ENCODE data around the gene MAP4. TPM values are rescaled to one million over a fixed set of nuclear protein-coding genes. Genes with fewer than 3 reads are reported as not detected.
A peak's percentile ranks its signal among the peaks of the same experiment; 100 is the strongest.

MAP4 gene
- total and polyA plus RNA-seq, 2 of the 13 experiments (the other 11 are each of a cell fraction or from before 2014, with no cell fraction given): 33.1 to 38.7 TPM

DNA sequence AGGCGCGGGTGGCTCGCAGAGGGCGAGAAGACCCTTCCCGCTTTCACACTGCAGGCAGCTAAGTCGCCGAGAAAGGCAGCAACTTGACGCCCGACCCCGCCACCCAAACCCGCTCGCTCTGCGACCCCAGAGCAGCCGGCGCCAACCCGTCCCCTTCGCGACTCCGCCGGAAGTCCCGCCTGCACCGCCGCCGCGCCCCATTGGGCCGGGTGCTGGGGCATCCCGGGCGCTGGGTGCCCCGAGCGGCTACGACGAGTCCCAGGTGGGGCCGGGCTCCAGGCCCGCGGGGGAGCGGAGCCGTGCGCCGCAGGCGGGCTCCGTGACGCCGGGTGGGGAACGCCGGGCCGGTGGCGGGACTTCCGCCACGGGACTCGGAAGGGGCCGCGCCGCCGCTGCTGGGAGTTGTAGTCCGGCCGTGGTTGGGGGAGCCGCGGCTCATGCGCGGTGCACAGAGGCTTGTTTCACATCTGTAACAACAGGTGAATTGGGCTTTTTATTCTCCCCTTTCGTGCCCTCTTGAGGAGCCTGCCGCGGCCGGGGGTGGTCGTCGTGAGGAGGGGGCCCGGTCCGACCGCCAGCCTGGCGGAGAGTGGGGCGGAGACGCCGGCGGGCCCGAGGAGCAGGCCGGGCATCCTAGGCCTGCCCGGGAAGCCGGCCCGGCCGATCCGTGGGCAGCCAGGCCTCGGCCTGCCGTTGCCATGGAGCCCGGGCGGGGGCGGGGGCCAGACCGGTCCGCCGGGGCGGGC, 213.3 kb downstream of the MAP4 start, which contains the start of gene DHX30 (continued):
- TF ChIP-seq, protein P1, sequence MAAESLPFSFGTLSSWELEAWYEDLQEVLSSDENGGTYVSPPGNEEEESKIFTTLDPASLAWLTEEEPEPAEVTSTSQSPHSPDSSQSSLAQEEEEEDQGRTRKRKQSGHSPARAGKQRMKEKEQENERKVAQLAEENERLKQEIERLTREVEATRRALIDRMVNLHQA (CRISPR knock-in tag; IDR thresholded peaks at IDR 0.05): no peak
- TF ChIP-seq ZC3H13 (CRISPR knock-in tag; IDR thresholded peaks at IDR 0.05): no peak
- TF ChIP-seq, protein P2, sequence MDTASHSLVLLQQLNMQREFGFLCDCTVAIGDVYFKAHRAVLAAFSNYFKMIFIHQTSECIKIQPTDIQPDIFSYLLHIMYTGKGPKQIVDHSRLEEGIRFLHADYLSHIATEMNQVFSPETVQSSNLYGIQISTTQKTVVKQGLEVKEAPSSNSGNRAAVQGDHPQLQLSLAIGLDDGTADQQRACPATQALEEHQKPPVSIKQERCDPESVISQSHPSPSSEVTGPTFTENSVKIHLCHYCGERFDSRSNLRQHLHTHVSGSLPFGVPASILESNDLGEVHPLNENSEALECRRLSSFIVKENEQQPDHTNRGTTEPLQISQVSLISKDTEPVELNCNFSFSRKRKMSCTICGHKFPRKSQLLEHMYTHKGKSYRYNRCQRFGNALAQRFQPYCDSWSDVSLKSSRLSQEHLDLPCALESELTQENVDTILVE (CRISPR knock-in tag; IDR thresholded peaks at IDR 0.05): peak; percentile 95; the same call in 1 of the 2 replicates
- TF ChIP-seq, protein P3, sequence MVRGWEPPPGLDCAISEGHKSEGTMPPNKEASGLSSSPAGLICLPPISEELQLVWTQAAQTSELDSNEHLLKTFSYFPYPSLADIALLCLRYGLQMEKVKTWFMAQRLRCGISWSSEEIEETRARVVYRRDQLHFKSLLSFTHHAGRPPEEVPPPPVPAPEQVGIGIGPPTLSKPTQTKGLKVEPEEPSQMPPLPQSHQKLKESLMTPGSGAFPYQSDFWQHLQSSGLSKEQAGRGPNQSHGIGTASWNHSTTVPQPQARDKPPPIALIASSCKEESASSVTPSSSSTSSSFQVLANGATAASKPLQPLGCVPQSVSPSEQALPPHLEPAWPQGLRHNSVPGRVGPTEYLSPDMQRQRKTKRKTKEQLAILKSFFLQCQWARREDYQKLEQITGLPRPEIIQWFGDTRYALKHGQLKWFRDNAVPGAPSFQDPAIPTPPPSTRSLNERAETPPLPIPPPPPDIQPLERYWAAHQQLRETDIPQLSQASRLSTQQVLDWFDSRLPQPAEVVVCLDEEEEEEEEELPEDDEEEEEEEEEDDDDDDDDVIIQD (CRISPR knock-in tag; IDR thresholded peaks at IDR 0.05; ENCODE audit: low read depth): no peak
- TF ChIP-seq, protein P4, sequence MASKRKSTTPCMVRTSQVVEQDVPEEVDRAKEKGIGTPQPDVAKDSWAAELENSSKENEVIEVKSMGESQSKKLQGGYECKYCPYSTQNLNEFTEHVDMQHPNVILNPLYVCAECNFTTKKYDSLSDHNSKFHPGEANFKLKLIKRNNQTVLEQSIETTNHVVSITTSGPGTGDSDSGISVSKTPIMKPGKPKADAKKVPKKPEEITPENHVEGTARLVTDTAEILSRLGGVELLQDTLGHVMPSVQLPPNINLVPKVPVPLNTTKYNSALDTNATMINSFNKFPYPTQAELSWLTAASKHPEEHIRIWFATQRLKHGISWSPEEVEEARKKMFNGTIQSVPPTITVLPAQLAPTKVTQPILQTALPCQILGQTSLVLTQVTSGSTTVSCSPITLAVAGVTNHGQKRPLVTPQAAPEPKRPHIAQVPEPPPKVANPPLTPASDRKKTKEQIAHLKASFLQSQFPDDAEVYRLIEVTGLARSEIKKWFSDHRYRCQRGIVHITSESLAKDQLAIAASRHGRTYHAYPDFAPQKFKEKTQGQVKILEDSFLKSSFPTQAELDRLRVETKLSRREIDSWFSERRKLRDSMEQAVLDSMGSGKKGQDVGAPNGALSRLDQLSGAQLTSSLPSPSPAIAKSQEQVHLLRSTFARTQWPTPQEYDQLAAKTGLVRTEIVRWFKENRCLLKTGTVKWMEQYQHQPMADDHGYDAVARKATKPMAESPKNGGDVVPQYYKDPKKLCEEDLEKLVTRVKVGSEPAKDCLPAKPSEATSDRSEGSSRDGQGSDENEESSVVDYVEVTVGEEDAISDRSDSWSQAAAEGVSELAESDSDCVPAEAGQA (IDR thresholded peaks at IDR 0.05; ENCODE audit: low read depth): no peak
- TF ChIP-seq, protein P4 (CRISPR knock-in tag; IDR thresholded peaks at IDR 0.05; ENCODE audit: borderline replicate concordance): no peak
- TF ChIP-seq HNRNPL (IDR thresholded peaks at IDR 0.05; ENCODE audit: low read depth, low read length): no peak
- peak; percentile 55 for TF ChIP-seq ZNF776 (CRISPR knock-in tag; IDR thresholded peaks at IDR 0.05)
- no peak for TF ChIP-seq ZSCAN30 (CRISPR knock-in tag; IDR thresholded peaks at IDR 0.05)
- TF ChIP-seq ZNF879 (CRISPR knock-in tag; IDR thresholded peaks at IDR 0.05): no peak
- no peak for TF ChIP-seq KDM3A (CRISPR knock-in tag; IDR thresholded peaks at IDR 0.05; ENCODE audit: low read depth)
- TF ChIP-seq BHLHE40 (IDR thresholded peaks at IDR 0.05; ENCODE audit: low read length): no peak
- TF ChIP-seq ZNF546 (CRISPR knock-in tag; conservative IDR thresholded peaks at IDR 0.05): peak; percentile 35; the same call in 1 of the 2 replicates
- no peak for TF ChIP-seq ZFYVE20 (CRISPR knock-in tag; IDR thresholded peaks at IDR 0.05; ENCODE audit: borderline replicate concordance, low read depth)
- TF ChIP-seq ZFP37 (CRISPR knock-in tag; IDR thresholded peaks at IDR 0.05; ENCODE audit: borderline replicate concordance): no peak
- no peak for TF ChIP-seq ZNF205 (CRISPR knock-in tag; IDR thresholded peaks at IDR 0.05)
- TF ChIP-seq FOXA1 (IDR thresholded peaks at IDR 0.05): no peak
- TF ChIP-seq FOXA1 (CRISPR knock-in tag; IDR thresholded peaks at IDR 0.05): peak; percentile 40; the same call in 1 of the 2 replicates
- TF ChIP-seq SNAPC2 (CRISPR knock-in tag; IDR thresholded peaks at IDR 0.05): no peak
- no peak for TF ChIP-seq RBM22 (optimal IDR thresholded peaks at IDR 0.05; ENCODE audit: low read length)
- TF ChIP-seq TGIF2 (CRISPR knock-in tag; IDR thresholded peaks at IDR 0.05): no peak
- TF ChIP-seq, protein P5, sequence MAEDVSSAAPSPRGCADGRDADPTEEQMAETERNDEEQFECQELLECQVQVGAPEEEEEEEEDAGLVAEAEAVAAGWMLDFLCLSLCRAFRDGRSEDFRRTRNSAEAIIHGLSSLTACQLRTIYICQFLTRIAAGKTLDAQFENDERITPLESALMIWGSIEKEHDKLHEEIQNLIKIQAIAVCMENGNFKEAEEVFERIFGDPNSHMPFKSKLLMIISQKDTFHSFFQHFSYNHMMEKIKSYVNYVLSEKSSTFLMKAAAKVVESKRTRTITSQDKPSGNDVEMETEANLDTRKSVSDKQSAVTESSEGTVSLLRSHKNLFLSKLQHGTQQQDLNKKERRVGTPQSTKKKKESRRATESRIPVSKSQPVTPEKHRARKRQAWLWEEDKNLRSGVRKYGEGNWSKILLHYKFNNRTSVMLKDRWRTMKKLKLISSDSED (CRISPR knock-in tag; IDR thresholded peaks at IDR 0.05): no peak
